ENCODE measurements around the gene XPOT.

The XPOT gene

GRCh38 chr12:64469455-64470142 is 65.4 kb downstream of the XPOT start:
- no peak for DNase-seq

GRCh38 chr12:64470495-64470894 is 66.3 kb downstream of the XPOT start:
- DNase-seq = no peak

- no peak for DNase-seq
Observed at GRCh38 chr12:64473176-64473575, 69.0 kb downstream of the XPOT start.

GRCh38 chr12:64475518-64475917 is 71.3 kb downstream of the XPOT start:
- DNase-seq = no peak

GRCh38 chr12:64476844-64477243 is 72.7 kb downstream of the XPOT start:
- DNase-seq = no peak

GRCh38 chr12:64478661-64479060 is 74.5 kb downstream of the XPOT start:
- no peak for DNase-seq

- no peak for DNase-seq
Observed at GRCh38 chr12:64480148-64480547, 76.0 kb downstream of the XPOT start.

GRCh38 chr12:64486657-64487056 is 82.5 kb downstream of the XPOT start:
- DNase-seq = no peak

GRCh38 chr12:64491718-64492117 is 87.5 kb downstream of the XPOT start:
- no peak for DNase-seq

- no peak for DNase-seq
Observed at GRCh38 chr12:64493513-64493912, 89.3 kb downstream of the XPOT start.

- DNase-seq = no peak
Observed at GRCh38 chr12:64494998-64495729, 91.0 kb downstream of the XPOT start.

- no peak for DNase-seq
Observed at GRCh38 chr12:64496839-64497400, 92.7 kb downstream of the XPOT start.

GRCh38 chr12:64497484-64497883 is 93.3 kb downstream of the XPOT start:
- no peak for DNase-seq

- no peak for DNase-seq
Observed at GRCh38 chr12:64497903-64498302, 93.7 kb downstream of the XPOT start.

- no peak for DNase-seq
Observed at GRCh38 chr12:64500394-64500793, 96.2 kb downstream of the XPOT start.

All from activated CD4-positive, alpha-beta T cell treated with anti-CD3 and anti-CD28 coated beads, Interleukin-2, Interleukin-6, amounts not matched to agents 100 ng/mL and 50 ng/mL, durations not matched to agents 16 hours and 8 hours (primary cell).